GM08714 (cell line): ENCODE data around the gene MICAL2.

Experiments used
- H3K4me3 ChIP-seq: fragments of 200-500 bp; sonication (Bioruptor generic); 2 replicates; pipeline ENCODE4 v1.5.1; 2014; ENCODE audit warnings: mild to moderate bottlenecking, low read length, inconsistent platforms
- ZNF274 ChIP-seq: IDR thresholded peaks from 2 replicates; pipeline ENCODE4 v1.6.1; 2012; ENCODE audit warnings: mild to moderate bottlenecking, low read depth, low read length

The MICAL2 gene

DNA sequence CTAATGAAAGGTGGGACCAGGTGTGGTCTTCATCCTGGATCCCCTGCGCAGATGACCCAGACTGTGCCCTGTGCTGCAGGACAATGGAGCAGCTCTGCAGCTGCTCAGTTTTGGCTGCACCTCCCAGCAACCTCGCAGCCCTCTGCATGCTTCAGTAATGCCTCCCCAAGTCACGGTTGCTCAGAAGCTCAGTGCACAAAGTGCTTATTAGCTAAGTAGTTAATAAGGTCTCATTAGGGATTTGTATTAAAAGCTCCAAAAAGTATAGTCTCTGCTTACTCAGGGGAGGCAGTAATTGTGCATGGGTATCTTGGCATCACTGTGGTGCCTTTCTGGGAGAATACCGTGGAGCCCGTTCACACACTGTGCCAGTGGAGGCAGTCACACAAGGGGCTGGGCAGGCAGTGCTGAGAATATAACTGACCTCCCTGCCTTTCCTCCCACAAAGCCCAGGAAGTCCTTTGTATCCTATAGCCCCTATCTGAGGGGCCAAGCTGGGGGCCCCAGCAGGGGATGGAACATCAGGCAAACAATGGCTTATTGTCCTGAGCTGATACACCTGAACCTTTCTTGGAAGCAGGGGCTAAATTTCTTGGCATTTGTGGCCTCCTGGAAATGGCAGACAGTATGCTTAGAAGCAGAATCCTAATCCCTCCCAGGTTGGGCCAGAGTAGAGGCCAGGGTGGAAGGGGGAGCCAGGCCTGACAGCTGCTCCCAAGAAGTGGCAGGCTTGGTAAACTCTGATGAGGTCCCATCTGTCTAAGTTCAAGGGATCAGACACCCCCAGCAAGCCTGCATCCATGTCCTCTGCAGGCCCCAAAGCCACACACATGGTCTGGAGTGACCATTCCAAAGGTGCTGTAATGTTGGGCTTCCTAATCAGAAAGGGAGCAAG, 141.5 kb downstream of the MICAL2 start:
- H3K4me3 ChIP-seq: no peak overlapping the region
- no peak for TF ChIP-seq ZNF274

DNA sequence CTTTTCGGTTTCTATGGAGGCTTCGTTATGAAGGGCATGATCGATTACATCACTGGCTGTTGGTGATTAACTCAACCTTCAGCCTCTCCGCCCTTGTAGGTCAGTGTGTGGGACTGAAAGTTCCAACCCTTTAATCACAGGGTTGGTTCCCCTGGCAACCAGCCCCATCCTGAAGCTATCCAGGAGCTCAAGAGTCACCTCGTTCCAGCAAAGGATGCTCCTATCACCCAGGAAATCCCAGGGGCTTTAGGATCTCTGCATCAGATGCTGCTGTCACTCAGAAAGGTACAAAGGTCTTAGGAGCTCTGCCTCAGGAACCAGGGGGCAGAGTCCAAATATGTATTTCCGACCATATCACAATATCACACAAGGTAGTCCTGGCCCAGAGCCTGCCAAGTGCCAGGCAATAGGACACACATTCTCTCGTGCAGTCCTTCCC, 143.5 kb downstream of the MICAL2 start:
- no peak overlapping the region for H3K4me3 ChIP-seq
- no peak for TF ChIP-seq ZNF274

DNA sequence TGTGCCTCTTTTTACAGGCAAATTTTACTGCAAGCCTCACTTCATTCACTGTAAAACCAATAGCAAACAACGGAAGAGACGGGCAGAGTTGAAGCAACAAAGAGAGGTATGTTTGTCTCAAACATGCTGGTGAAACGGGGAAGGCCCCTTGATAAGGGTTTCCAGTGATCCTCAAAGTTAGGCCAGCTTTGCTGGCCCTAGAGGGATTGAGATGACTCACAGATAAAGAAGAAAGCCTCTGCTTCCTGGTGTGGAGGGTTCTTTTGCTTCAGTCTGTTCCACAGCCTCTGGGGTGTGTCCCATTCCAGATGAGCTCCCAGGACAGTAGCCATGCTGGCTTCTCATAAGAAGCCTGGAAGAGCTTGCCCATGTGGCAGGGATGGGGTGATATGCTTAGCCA, 148.1 kb downstream of the MICAL2 start:
- H3K4me3 ChIP-seq: no peak overlapping the region
- TF ChIP-seq ZNF274: no peak

- no peak overlapping the region for H3K4me3 ChIP-seq
- no peak for TF ChIP-seq ZNF274
Observed at GRCh38 chr11:12259956-12260355, 149.6 kb downstream of the MICAL2 start.

GRCh38 chr11:12260731-12261521, 150.5 kb downstream of the MICAL2 start:
- TF ChIP-seq ZNF274: no peak
- no peak overlapping the region for H3K4me3 ChIP-seq

DNA sequence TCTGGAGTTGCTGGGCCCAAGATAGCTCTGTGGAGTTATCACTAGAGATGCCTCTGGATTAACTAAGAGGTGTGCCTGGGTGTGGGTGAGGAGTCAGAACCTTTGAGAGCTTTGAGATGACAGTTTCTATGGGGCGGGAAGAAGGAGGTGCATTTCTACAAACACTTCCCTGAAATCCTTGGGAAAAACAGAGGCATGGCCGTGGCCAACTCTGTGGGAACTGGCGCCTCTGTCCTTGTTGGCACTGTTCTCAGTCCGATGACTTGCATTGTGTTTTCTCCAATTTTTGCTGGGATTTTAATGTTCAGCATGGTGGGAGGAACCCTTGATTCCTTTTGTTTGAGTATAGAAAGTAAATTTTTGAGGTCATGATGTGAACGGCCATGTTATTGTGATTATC, 151.2 kb downstream of the MICAL2 start:
- no peak overlapping the region for H3K4me3 ChIP-seq
- no peak for TF ChIP-seq ZNF274

- no peak for TF ChIP-seq ZNF274
- H3K4me3 ChIP-seq: no peak overlapping the region
Observed at GRCh38 chr11:12263141-12263693, 152.8 kb downstream of the MICAL2 start.

DNA sequence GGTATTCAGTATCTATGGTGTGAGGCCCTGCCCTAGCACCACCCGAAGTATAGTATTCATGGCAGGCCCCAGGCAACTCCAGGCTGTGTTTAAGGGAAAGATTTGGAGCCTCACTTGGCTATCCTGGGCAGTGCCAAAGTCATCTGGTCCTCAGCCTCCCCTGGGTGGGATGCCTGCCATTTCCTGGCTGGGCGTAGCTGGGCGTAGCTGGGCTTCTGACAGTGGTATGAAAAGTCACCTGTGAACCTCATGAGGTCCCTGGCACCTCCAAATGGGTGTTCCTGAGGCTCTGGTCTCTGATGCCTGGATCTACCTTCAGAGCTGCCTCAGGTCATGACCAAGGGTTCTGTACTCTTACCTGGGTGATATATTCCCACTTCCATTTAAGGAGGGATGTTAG, 154.0 kb downstream of the MICAL2 start:
- H3K4me3 ChIP-seq: no peak overlapping the region
- no peak for TF ChIP-seq ZNF274

- H3K4me3 ChIP-seq: no peak overlapping the region
- no peak for TF ChIP-seq ZNF274
Observed at GRCh38 chr11:12266132-12266531, 155.7 kb downstream of the MICAL2 start.

- H3K4me3 ChIP-seq: no peak overlapping the region
- no peak for TF ChIP-seq ZNF274
Observed at GRCh38 chr11:12266943-12267342, 156.6 kb downstream of the MICAL2 start.

GRCh38 chr11:12267921-12268320, 157.5 kb downstream of the MICAL2 start:
- no peak overlapping the region for H3K4me3 ChIP-seq
- TF ChIP-seq ZNF274: no peak

DNA sequence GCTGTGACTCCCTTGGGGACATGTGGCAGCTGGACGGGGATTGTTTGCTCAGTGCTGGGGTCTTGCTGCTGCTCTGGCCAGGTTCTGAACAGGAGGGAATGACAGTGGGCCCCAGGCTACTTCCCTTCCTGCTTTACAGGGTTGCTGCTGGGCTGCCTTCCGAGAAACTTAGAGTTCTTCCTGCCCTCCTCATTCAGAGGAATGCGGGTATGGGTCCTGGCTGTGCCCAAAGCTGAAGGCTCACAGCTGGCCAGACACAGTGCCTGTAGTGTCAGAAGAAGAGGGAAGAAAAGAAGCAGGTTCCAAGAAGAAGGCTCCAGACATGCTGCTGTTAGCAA, 158.7 kb downstream of the MICAL2 start:
- TF ChIP-seq ZNF274: no peak
- H3K4me3 ChIP-seq: no peak overlapping the region

DNA sequence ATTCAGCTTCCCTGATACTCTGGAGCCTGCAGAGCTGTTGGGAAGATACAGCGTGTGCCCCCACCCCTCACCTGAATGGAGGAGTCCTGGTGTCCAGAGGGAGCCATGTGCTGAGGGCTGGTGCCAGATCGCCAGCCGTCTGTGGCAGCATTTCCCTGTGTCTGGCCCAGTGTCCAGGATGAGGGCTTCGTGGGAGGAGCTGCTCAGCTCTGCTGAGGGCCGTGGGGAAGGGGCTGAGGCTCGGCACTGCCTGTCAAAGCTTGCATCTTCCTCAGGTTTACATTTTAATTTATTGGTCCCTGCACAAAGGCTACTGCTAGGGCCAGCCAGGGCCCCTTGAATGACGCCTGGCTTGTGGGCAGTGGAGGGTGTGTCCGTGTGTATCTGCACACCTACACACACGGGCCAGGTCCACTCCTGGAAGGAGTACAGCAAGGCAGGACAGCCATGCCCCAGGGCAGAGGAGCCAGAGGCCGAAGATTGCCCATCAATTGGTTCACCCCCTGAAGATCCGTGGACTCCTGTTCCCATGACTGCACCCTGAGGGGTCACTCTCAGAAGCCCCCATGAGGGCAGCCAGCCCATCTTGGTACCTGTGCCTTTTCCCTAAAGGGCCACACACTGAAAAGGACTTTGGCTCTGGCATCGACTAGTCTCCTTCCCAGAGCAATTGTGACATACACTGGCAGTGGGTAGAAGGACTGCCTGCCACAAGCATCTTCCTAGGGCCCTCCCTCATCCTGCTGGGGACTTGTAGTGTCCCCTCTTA, 159.2 kb downstream of the MICAL2 start:
- H3K4me3 ChIP-seq: no peak overlapping the region
- TF ChIP-seq ZNF274: no peak

DNA sequence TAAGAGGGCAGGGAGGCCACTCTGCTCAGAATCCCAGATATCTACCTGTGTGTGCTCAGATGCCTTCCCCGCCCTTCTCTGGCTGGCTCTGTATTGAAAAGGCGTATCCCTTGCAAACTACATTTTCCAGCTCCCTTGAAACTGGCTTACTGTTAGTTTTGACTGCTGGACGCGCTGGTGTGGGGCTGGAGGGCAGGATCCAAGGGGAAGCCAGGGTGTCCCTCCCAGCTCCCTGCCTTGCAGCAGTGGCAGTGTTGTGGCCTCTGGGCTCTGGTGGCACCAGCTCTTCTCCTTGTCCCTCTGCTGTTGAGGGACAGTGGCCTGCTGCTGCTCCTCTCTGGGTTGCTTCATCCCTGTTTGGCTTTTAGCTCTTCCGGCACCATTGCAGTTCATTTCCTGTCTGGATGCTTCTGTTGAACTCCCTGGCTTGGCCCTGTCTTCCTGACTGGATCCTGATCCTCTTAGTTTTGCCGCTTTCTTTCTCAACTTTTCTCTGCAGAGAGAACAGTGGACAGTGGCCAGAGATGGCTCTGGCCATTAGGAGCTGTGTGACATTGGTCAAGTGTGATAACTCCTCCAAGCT, 159.9 kb downstream of the MICAL2 start:
- TF ChIP-seq ZNF274: no peak

More for the DNA sequence above, 159.9 kb downstream of the MICAL2 start:
- H3K4me3 ChIP-seq: no peak overlapping the region
